ENCODE measurements around the gene ZNF740.
"Not testable (repeated sequence)": the region's sequence is repeated elsewhere in the genome, so short reads cannot be mapped to it uniquely, and the experiment has no call there.

The ZNF740 gene

DNA sequence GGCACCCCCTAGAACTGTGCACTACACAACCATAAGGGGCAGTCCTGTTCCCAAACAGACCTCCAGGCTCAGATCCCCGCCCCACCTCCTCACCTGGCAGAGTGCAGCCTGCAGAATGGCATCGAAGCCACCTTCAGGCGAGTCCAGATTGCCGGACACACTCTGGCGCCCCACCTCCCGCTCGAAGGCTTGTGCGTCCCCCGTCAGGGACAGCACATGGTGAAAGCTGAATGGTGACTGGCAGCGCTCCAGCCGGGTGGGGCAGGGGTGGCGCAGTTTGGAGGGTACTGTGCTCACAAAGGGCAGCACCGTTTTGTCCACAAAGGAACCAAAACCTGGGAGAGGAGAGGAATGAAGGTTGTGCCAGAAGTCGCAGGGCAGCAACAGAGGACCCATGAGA lies 16.0 kb downstream of the ZNF740 start:
- DNase-seq = no peak

DNA sequence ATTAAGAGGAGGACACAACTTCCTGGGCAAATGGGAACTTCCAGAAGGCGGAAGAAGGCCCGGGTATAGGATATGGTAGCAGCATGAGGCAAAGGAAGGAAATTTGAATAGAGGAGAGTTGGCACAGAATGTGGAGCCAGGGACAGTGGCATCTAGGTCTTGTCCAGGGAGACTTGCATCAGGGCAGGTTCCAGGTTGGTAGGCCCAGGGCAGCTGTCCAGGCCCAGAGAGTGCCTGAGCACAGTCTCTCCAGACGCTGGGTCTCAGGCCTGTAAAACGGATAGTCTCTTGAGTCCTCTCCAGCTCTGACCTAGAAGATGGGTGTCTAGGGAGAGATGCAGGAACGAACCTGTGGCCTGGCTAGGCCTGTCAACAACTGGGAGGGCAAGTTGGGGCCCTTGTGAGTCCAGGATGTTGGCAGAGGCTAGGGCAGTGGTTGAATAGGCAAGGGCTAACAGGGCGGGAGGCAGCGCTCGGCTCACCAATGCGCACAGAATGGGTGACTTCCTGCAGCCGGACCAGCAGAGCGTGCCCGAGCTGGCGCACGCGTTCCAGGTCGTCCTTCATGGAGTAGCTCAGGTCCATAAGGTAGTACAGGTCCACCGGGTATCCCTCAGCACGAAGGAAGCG lies 16.6 kb downstream of the ZNF740 start:
- DNase-seq = no peak

DNA sequence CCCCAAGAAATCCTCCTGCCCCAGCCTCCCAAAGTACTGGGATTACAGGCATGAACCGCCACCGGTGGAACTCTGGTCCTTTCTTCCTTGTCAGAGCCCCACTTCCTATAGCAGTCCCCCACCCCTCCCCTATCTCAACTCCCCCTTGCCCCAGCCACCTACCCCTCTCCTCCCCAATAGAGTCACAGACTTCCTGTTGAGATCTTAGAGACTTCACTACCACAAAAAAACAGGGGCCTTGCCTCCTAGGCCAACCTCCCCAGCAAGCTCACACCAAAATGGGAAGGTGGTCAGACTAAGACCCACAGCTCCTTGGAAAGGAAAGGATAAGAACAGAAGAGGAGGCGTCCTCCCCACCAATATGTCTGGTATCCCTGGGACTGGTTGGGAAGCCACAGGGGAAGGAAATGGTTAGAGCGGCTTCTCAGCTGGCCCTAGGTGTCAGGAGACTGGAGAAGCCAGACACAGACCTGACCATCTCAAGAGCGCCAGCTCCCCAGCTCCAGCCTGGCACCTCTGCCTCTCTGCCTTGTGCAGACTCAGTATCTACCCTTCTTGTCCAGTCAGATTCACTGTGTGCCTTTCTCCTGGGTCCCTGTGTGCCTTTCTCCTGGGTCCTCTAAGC lies 18.1 kb downstream of the ZNF740 start:
- no peak for DNase-seq

DNA sequence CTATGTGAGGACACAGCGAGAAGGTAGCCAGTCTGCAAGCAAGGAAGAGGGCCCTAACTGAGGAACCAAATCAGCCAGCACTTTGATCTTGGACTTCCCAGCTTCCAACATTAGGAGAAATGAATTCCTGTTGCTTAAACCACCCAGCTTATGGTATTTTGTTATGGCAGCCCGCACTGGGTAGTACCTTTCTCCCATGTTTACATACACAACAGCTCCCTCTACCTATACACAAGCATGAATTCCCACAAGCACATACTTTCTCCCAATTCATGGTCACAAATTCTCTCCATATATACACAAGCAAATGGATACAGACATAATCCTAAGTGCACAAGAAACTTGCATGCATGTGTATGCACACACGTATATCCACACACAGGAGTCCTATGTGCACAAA lies 19.2 kb downstream of the ZNF740 start:
- no peak for DNase-seq

DNA sequence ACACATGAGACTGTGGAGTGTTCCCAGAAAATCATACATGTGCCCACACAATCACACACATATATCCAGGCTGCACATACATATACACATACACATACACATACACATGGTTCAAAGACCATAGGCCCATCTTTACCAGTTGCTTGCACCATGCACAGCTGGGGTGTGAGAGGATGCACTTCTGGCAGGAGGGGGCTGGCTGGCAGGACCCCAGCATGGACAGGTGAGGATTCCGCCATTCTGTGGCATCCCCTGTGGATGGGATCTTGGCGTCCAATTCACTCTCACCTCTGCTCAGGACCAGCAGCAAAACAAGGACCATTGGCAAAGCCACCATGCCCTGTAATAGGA lies 19.6 kb downstream of the ZNF740 start:
- DNase-seq = no peak

DNA sequence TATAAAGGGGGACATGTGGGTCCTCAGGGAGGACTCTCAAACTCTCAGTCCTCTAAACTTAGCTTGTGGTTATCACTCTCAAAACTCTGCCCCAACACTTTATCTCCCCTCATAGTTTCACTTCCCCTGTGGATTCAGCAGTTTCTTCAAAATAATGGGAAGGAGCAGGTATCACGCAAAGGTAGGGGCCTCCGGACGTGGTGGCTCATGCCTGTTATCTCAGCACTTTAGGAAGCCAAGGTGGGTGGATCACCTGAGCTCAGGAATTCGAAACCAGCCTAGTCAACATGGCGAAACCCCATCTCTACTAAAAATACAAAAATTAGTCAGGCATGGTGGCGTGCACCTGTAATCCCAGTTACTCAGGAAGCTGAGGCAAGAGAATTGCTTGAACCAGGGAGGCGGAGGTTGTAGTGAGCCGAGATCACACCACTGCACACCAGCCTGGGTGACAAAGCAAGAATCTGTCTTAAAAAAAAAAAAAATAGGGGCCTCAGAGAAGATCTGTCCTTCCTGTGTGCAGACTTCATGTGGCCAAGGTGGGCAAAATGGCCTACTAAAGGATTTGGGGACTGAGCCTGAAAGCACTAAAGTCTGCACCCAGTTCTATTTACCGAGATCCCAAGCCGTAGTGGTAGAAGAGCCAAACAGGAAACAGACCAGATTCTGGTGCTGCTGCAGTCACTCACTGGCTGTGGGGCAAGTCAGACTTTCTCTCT lies 20.1 kb downstream of the ZNF740 start:
- DNase-seq = no peak

DNA sequence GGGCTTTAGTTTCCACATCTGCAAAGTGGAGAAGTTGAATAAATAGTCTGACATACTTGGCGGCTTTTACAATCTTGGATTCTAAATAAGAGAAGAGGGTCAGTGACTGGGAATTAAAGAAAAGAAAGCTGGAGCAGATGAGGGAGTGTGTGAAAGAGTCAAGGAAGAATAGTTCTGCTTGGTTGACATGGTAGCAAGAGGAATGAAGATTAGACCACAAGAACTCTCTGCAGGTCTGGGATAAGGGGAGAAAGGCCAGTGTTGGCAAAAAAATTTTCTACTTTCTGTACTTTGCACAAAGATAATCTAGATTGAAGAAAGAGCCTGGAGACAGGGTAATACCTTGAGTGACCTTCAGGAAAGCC lies 20.6 kb downstream of the ZNF740 start:
- DNase-seq = no peak

DNA sequence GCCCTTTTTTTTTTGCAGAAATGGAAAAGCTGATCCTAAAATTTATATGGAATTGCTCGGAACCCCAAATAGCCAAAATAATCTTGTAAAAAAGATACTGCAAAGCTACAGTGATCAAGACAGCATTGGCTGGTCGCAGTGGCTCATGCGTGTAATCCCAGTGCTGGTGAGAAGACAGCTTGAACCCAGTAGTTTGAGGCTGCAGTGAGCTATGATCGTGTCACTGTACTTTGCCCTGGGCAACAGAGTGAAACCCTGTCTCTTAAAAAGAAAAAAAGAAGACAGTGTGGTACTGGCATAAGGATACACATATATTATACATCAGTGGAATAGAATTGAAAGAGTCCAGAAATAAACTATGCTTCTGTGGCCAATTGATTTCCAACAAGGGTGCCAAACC lies 21.1 kb downstream of the ZNF740 start:
- no peak for DNase-seq

DNA sequence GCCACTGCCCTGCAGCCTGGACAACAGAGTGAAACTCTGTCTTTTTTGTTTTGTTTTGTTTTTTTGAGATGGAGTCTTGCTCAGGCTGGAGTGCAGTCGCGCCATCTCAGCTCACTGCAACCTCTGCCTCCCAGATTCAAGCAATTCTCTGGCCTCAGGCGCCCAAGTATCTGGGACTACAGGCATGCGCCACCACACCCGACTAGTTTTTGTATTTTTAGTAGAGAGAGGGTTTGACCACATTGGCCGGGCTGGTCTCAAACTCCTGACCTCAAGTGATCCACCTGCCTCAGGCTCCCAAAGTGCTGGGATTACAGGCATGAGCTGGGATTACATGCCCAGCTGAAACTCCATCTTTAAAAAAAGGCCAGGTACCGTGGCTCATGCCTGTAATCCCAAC lies 21.8 kb downstream of the ZNF740 start:
- not testable (repeated sequence) for DNase-seq

DNA sequence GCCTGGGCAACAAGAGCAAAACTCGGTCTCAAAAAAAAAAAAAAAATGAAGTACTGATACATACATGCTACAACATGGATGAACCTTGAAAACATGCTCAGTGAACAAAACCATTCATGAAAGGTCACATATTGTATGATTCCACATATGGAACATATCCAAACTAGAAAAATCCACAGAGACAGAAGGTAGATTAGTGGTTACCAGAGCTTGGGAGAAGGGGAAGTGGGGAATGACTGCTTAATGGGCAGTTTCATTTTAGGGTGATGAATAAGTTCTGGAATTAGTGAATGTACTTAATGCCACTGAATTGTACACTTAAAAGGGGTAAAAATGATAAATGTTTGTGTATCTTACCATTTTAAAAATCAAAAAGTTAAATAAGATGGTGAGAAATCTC lies 23.8 kb downstream of the ZNF740 start:
- no peak for DNase-seq

DNA sequence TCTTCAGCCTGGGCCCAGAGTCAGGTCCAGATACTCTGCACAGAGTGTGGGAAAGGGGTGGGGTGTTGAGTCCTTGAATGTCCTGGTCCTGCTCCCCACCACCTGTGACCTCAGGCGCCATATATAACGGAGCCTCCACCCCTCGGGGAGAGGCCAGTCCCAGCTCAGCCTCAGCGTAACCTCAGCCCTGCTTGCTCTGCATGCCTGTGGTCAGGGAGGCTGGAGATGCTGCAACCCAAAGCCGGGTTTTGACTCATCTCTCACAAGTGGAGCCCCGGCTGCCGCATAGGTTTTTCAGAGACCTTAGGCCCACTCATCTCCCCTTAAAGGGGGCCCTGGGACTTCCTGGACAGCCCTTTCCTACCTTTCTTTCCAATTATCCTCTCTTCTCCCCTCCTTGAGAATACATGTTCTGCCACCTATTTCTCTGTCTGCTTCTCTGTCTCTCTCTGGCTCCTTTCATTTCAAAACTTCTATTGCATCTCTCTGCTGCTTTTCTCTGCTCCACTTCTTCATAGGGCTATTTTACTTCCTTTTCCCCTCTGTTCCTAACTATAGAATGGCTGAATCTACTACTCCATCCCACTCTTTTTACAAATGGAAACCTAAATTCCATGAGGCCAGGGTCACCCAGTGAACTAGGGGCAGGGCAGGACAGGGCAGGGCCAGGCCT lies 25.4 kb downstream of the ZNF740 start:
- DNase-seq = no peak

DNA sequence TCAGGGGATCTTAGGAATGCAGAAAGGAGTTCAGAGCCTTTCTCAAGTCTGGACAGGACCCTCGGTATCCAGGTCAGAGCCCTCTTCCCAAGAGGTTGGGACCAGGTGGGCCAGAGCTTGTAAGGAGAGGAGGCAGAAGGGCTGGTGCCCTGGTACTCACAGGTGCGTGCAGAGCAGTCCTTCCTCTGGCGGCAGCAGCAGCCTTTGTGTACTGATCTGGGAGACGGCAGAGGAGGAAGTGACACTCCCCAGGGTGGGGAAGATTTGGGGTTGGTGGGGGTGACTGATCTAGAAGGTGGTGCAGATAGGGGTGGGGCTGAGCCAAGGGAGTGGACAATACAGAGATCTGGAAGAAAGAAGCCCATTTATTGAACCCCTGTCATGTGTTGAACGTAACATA lies 26.5 kb downstream of the ZNF740 start, which contains the start of gene ITGB7:
ITGB7 (minus strand) TSS at position 210 of the 400 bp plus-strand sequence. CDS start 6,808 bp downstream, outside the sequence.
- no peak for DNase-seq

DNA sequence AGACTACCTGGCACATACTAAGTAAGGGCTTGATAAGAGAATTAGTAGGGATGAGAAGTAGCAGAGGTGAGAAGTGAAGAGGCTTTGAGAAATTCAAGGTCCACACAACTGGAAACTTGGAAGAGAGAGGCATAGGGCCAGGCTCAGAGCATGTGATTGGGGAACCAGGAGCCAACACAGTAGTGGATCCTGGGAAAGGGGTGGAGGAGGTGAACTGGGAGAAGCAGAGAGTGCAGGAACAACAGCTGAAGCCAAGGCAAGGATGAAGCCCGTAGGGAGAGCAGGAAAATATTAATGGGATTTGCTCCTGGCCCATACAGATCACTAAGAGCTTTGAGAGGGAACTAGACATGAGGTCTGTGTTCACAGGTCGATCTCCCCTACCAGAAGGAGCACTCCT lies 27.9 kb downstream of the ZNF740 start:
- no peak for DNase-seq

DNA sequence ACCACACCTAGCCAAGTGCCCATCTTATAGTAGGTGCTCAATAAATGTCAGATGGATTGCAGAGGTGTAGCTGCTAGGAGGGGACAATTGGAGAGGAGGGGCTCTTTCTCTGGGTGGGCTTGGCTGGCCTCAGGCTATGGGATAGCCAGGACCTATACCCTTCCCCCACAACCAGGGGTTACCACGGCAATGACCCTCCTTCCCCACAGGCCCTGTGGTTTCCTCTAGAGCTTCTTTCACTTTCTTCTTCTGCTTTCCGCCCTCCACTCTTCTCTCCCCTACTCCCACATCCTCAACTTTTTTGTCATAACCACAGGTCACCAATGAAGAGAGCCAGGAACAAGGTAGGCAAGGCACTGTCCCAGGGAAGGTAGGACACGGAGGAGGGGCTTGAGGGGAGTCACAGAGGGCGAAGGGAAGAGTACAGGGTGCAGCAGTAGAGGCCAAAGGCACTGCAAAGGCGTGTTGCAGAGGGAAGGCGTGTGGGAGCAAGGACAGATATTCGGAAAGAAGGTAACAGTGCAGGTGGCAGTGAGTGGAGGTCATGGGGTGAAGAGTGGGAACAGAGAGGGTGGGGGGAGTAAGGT lies 28.4 kb downstream of the ZNF740 start:
- peak; percentile 27 for DNase-seq

DNA sequence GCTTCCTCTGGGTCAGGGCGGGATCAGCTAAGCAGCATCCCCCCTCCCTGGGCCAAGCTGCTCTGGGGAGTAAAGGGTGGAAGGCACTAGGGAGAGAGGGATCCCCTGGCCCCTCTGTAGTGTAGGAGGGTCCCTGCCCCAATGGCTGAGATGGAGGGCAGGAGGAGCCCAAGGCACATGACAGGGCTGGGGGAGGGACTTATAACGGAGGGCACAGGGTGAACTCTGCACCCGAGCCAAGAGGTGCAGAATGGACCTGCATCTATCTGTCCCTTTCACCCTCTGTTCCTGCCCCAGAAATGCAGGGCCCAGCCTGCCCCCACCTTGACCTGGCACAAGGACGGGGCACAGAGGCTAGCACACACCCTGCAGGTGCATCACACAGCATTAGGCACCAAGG lies 30.3 kb downstream of the ZNF740 start:
- no peak for DNase-seq

DNA sequence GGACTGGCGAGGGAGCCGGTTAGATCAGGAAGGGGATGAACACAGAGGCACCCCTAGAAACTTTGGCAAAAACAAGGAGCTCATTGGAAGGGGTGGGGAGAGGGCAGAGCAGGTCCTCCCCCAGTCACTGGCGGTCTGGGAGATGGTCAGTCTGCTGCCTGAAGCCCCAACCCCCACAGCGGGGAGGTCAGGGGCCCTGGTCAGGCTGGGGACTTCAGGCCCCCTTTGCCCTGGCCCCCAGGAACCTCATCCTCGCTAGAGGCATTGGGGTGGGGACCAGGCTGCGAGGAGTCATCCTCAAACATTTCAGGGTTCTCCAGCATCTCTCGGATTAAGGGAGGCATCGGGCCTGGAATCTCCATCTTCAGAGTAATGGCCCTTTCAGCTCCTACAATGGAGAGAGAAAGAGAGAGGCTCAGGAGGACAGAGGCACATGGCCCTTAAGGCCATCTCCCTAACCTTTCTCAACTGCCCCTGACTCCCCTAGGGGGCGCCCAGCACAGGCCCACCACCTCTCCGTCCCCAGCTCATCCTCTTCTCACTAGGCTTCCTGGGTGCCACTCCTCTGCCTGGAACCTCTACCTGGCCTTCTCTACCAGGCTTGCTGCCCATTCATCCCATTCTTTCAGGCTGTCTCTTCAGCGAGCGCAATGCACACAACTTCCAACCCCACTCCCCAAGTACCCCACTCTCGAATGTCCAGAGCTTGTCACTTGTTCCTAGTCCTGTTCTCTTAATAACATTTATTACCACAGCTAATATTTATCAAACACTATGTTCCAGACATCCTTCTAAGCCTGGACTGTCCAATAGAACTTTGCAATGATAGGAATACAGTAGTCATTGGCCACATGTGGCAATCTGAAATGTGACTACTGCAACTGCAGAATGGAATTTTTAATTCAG lies 31.2 kb downstream of the ZNF740 start:
- no peak for DNase-seq

DNA sequence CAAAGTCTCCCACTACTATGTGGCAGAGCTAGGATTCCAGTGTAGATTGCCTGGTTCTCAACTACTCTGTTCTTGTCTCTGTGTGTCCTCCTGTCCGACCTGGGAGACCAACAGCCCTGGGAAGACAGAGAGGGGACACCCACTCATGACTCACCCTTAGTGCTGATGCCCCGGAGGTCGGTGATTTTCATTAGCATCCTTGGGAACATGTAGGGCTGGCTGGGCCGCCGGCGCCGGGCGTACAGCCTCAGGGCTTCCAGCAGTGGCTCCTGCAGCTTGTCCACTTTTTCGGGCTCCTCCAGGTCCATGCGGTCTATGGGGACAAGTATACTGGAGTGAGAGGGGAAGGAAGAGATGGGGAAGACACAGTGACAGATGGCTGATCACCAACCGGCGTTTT lies 32.4 kb downstream of the ZNF740 start:
- no peak for DNase-seq

DNA sequence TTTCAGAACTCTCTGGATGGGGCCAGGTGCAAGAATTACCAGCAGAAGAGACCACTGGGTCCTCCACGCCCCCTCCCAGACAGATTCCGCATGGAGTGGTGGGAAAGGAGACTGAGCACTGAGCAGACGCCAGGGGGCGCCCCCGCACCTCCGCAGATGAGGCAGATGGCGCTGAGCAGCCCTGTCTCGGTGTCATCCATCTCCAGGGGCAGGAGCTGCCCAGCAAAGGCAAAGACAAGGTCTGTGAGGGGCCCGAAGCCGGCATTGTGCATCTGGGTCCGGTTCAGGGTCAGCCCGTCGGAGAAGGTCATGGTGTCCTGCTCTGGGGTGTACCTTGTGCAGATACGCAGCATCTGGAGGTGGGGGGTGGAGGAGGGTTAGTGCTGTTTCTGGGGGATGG lies 32.8 kb downstream of the ZNF740 start:
- DNase-seq = no peak

DNA sequence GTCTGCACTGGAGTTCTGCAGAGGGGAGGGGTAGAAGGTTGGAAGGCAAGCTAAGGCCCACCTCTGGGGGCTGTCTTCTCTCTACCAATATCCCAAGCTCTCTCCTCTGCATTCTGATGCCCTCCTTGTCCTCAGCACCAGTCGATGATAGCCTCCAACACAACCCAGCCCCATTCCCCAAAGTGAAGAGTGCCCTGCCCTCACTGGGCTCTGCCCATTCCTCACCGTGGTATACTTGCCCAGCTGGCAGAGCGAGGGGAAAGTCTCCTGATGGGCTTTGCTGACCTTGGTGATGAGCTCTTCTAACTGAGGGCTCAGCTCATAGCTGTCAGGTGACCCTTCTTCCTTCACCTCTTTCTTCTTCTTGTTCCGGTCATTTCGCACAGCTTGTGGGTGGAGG lies 33.7 kb downstream of the ZNF740 start:
- DNase-seq = no peak

DNA sequence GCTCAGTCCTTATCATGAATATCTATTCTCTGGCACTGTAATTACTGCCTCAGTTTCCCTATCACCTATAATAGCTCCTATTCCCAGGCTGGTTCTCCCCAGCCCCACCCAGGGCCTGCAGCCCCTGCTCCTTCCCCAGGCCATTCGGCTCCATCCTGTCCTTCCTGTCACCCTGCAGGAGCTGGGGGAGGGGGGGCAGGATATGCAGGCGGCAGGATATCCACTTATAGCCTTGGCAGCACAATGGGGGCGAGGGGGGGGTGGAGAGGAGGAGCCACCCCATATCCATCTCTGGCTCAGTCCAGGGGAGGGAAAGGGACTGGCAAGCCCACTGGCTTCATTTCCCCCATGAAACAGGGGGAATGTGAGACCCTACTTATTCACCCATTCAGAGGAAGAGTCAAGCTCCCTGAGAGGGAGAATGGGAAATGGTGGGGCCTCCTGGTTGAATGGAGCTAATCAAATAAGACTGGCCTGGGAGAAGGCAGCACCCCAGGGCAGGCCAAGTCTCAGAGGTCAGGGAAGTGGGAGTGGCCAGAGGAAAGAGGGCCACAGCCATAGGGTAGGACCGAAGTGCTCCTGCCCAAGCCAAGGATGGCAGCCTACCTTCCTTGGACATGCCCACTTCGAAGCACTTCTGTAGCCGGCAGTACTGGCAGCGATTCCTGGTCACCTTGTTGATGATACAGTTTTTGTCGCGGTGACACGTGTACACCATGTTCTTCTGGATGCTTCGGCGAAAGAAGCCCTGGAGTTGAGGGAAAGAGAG lies 34.3 kb downstream of the ZNF740 start:
- DNase-seq = no peak

DNA sequence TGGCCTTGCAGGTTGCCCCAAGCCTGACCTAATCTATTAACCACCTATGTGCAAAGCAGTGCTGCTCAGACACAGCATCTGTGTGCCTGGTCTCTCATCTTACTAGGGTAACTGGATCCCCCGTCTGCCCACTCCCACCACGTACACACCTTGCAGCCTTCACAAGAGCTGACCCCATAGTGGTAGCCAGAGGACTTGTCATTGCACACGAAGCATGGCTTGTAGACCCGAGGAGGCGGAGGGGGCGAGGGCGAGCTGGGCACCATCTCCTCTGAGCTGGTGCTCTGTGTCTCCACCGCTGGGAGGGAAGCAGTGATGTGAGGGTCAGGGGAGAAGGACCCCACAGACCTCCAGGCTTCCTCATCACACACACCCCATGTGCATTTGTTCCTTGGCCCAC lies 35.0 kb downstream of the ZNF740 start:
- no peak for DNase-seq

All from SIG-M5 (cell line).